Measurements from ENCODE around the gene PPTC7.
"Not testable (repeated sequence)": the region's sequence is repeated elsewhere in the genome, so short reads cannot be mapped to it uniquely, and the experiment has no call there.

The PPTC7 gene

GRCh38 chr12:110574044-110574443 is 9.1 kb downstream of the PPTC7 start:
- Histone ChIP-seq H3K27ac (no peak overlapping the region), H3K36me3 (replicated peaks) (no peaks in the 10 kb centered on the region), H3K27me3 (replicated peaks) (no peaks in the 10 kb centered on the region), H3K4me3 (ENCODE audit: low read depth, low read length) (no peak overlapping the region)
- no peak for DNase-seq
- TF ChIP-seq, protein P1, sequence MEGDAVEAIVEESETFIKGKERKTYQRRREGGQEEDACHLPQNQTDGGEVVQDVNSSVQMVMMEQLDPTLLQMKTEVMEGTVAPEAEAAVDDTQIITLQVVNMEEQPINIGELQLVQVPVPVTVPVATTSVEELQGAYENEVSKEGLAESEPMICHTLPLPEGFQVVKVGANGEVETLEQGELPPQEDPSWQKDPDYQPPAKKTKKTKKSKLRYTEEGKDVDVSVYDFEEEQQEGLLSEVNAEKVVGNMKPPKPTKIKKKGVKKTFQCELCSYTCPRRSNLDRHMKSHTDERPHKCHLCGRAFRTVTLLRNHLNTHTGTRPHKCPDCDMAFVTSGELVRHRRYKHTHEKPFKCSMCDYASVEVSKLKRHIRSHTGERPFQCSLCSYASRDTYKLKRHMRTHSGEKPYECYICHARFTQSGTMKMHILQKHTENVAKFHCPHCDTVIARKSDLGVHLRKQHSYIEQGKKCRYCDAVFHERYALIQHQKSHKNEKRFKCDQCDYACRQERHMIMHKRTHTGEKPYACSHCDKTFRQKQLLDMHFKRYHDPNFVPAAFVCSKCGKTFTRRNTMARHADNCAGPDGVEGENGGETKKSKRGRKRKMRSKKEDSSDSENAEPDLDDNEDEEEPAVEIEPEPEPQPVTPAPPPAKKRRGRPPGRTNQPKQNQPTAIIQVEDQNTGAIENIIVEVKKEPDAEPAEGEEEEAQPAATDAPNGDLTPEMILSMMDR (IDR thresholded peaks at IDR 0.05; ENCODE audit: low read depth, low read length, missing control alignments), result no peak
- in situ Hi-C loops (cut with HindIII; ENCODE audit: low pct_ligation_motif_present, low sequenced_read_pairs), result no loop called here

DNA sequence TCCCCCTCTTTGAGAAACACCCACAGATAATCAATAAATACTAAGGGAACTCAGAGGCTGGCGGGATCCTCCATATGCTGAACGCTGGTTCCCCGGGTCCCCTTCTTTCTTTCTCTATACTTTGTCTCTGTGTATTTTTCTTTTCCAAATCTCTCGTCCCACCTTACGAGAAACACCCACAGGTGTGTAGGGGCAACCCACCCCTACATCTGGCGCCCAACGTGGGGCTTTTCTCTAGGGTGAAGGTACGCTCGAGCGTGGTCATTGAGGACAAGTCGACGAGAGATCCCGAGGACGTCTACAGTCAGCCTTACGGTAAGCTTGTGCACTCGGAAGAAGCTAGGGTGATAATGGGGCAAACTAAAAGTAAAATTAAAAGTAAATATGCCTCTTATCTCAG is 12.3 kb downstream of the PPTC7 start:
- H3K4me3 ChIP-seq (ENCODE audit: low read depth, low read length); in situ Hi-C loops (cut with HindIII; ENCODE audit: low pct_ligation_motif_present, low sequenced_read_pairs); DNase-seq; H3K27ac ChIP-seq; H3K27me3 ChIP-seq (replicated peaks); H3K36me3 ChIP-seq (replicated peaks): not testable (repeated sequence)

DNA sequence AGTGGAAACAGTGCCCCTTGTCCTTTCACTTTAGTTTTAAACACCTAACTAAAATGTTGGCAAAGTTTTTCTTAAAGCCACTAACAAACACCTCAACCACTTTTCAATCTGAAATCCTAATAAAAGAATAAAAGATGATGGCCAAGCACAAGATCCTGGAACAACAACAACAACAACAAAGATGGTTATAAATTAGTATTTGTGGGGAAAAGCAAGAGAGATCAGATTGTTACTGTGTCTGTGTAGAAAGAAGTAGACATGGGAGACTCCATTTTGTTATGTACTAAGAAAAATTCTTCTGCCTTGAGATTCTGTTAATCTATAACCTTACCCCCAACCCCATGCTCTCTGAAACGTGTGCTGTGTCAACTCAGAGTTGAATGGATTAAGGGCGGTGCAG is 13.3 kb downstream of the PPTC7 start:
- DNase-seq; in situ Hi-C loops (cut with HindIII; ENCODE audit: low pct_ligation_motif_present, low sequenced_read_pairs); H3K4me3 ChIP-seq (ENCODE audit: low read depth, low read length); H3K27me3 ChIP-seq (replicated peaks); H3K27ac ChIP-seq; H3K36me3 ChIP-seq (replicated peaks): not testable (repeated sequence)

DNA sequence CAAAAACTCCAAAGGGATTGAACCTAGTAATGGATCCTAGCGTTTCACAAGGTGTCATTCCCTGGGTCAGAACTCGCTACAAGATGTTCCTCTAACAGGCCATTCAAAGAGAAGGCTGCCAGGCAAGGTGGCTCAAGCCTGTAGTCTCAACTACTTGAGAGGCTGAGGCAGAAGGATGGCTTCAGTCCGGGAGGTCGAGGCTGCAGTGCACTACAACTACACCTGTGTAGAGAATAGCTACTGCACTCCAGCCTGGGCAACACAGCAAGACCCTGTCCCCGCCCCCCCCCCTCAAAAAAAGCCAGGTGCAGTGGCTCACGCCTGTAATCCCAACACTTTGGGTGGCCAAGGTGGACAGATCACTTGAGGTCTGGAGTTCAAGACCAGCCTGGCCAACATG is 14.4 kb downstream of the PPTC7 start:
- H3K27ac ChIP-seq, result no peak overlapping the region
- in situ Hi-C loops (cut with HindIII; ENCODE audit: low pct_ligation_motif_present, low sequenced_read_pairs), result no loop called here
- no peak for DNase-seq
- TF ChIP-seq, protein P1 (IDR thresholded peaks at IDR 0.05; ENCODE audit: low read depth, low read length, missing control alignments), result no peak
- no peak overlapping the region for H3K4me3 ChIP-seq (ENCODE audit: low read depth, low read length)
- no peaks in the 10 kb centered on the region for H3K36me3 ChIP-seq (replicated peaks)
- H3K27me3 ChIP-seq (replicated peaks), result no peaks in the 10 kb centered on the region

DNA sequence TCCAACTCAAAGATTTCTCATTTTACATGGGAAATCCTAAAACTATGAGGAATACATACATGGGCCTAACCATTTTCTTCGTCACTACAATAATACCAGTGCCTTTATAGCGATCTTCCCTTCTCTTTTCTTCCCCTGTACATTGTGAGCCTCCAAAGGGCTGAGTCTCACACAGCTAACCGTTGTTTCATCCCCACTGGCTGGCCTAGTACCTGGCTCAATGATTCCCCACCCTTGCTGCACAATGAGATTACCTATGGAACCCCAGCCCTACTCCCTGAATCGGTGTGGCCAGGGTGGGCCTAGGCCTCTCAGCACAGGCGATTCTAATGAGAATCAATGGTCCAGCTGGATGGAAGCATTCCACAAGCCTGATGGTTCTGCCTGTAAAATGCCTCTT is 16.1 kb downstream of the PPTC7 start:
- H3K27me3 ChIP-seq (replicated peaks), result no peaks in the 10 kb centered on the region
- no peak overlapping the region for H3K27ac ChIP-seq
- DNase-seq, result no peak
- TF ChIP-seq, protein P1 (IDR thresholded peaks at IDR 0.05; ENCODE audit: low read depth, low read length, missing control alignments), result no peak
- no peak overlapping the region for H3K4me3 ChIP-seq (ENCODE audit: low read depth, low read length)
- no peaks in the 10 kb centered on the region for H3K36me3 ChIP-seq (replicated peaks)
- in situ Hi-C loops (cut with HindIII; ENCODE audit: low pct_ligation_motif_present, low sequenced_read_pairs), result no loop called here

DNA sequence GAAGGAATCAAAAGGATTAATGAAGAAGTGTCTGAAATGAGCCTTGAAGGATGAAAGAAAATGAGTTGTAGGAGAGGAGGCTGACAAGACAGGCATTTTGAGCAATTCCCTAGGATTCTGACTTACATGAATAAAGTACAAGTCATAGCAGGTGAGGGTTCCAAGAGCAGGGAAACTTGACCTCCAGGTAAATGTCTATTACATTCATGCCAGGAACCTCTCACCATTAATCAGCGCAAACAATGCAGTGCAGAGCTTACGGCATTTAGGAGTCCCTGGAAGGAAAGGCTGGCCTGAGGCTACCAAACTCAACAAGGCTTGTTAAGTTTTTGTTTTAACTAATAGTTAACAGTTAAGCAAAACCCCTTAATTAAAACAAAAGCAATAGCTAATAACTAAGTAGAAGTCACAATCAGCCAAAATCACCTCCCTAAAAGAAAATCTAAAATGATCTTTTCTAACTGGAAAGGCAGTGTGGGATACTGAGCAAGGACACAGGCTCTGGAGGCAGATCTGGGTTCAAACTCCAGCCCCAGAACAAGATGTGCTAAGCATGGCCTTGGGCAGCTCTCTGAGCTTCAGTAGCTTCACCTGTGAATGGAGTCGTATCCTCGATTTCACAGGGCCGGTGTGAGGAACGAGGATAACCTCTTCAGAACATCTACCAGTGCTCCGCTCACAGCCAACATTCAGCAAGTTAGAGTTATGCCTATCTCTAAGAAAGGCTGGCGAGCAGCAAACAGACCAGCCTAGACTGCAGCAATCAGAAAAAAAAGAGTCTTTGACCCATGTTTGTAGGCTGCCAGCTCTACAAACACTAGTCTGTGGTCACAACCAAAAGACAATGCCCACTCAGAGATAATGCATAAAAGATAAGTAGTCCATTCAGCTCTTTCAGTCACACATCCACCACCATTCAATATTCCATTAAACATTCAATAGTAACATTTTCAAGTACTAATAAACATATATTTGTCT is 16.9 kb downstream of the PPTC7 start:
- TF ChIP-seq, protein P1 (IDR thresholded peaks at IDR 0.05; ENCODE audit: low read depth, low read length, missing control alignments), result no peak
- H3K27ac ChIP-seq, result peak overlapping the region; percentile 33
- H3K4me3 ChIP-seq (ENCODE audit: low read depth, low read length), result no peak overlapping the region
- DNase-seq, result no peak
- no peaks in the 10 kb centered on the region for H3K27me3 ChIP-seq (replicated peaks)
- no peaks in the 10 kb centered on the region for H3K36me3 ChIP-seq (replicated peaks)
- in situ Hi-C loops (cut with HindIII; ENCODE audit: low pct_ligation_motif_present, low sequenced_read_pairs), result no loop called here

Measured in brain microvascular endothelial cell (primary cell).